ENCODE measurements around the gene PCNA.

PCNA gene

DNA sequence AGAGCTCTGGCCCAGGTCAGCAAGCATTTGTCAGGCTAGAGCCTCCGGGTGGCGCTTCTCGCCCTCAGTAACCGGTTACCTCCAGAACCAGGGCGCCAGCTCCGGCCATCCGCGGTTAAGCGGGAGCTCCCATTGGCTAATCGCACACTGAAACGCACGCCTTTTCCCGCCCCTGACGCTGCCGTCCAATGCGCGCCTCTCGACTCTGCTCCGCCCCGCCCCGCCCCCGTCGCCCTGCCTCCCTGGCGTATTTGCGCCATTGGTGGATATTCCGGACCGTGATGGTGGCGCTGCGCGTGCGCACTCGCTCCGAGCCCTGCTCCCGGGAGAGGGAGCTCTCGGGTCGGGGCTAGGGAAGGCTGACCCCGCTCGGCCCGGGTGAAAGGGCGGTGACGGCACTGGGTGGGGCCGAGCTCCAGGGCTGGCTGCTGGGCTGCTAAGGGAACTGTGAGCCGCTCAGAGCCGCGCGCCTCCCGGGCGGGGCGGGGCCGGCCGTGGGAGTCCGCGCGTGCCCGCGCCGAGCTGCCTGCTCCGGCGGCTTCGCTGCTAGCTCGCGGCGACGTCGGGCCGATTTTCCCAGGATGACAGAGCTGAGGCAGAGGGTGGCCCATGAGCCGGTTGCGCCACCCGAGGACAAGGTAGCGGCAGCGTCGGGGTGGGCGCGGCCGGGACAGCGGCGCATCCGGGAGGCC, 6.9 kb upstream of the PCNA start, which contains the start of gene CDS2:
Gene CDS2, plus strand, starts transcription at position 497 of the 692 bp plus-strand sequence. Its CDS starts 85 bp downstream, at position 582.
- H3K4me1 ChIP-seq (ENCODE audit: control insufficient read depth in 1 of 2, insufficient read depth in 2 of 2, low read length in 2 of 2) = peaks cover 3 to 4% of the 10 kb centered on the region in 2 experiments

GRCh38 chr20:5122873-5123260, 3.1 kb upstream of the PCNA start:
- Histone ChIP-seq H3K79me2 (ENCODE audit: control insufficient read depth, insufficient read depth, low read length, poor library complexity) (peaks cover 19% of the 10 kb centered on the region), H4K12ac (ENCODE audit: low read depth, low read length) (no peak overlapping the region), H2AFZ (ENCODE audit: insufficient read depth, low read length, poor library complexity) (no peak overlapping the region), H2BK5ac (ENCODE audit: low read depth, low read length, poor library complexity) (no peak overlapping the region), H4K91ac (ENCODE audit: low read depth, low read length) (no peak overlapping the region), H4K8ac (ENCODE audit: low read depth, low read length) (no peak overlapping the region), H3K18ac (ENCODE audit: low read length) (no peak overlapping the region), H3K36me3 (ENCODE audit: control insufficient read depth in 1 of 2, insufficient read depth in 2 of 2, low read length in 2 of 2) (peaks cover 2 to 3% of the 10 kb centered on the region in 2 experiments), H3K27me3 (ENCODE audit: insufficient read depth, low read length) (no peaks in the 10 kb centered on the region), H3K4me2 (ENCODE audit: low read length) (no peak overlapping the region), H2AK5ac (ENCODE audit: low read length) (no peak overlapping the region), H3K4me1 (ENCODE audit: control insufficient read depth in 1 of 2, insufficient read depth in 2 of 2, low read length in 2 of 2) (peaks cover 4 to 5% of the 10 kb centered on the region in 2 experiments), H3K9me3 (ENCODE audit: insufficient read depth, low read depth, low read length) (no peaks in the 10 kb centered on the region), H3K4me3 (ENCODE audit: low read depth, low read length) (no peak overlapping the region), H3K79me1 (ENCODE audit: low read length) (peaks cover 11% of the 10 kb centered on the region), H2BK12ac (ENCODE audit: low read length) (no peak overlapping the region), H3K23ac (ENCODE audit: low read length) (no peak overlapping the region), H3K4ac (ENCODE audit: low read depth, low read length) (no peak overlapping the region), H3K27ac (ENCODE audit: low read depth, low read length) (no peak overlapping the region), H2BK120ac (ENCODE audit: insufficient read depth, low read length, poor library complexity) (no peak overlapping the region), H3K9ac (ENCODE audit: low read length) (no peak overlapping the region), H3K14ac (ENCODE audit: low read length) (no peak overlapping the region)
- WGBS (ENCODE audit: extremely low coverage, insufficient coverage, insufficient read length) = no CpG with 5 or more reads among the region's 1 CpG
- peak; percentile 42 to 81 for DNase-seq

More for the DNA sequence above, 6.9 kb upstream of the PCNA start, which contains the start of gene CDS2:
- Histone ChIP-seq H3K4me2 (ENCODE audit: low read length) (peak within 1 kb of the TSS; percentile 66), H3K79me2 (ENCODE audit: control insufficient read depth, insufficient read depth, low read length, poor library complexity) (peaks cover 6% of the 10 kb centered on the region), H3K27me3 (ENCODE audit: insufficient read depth, low read length) (no peaks in the 10 kb centered on the region), H3K9me3 (ENCODE audit: insufficient read depth, low read depth, low read length) (no peaks in the 10 kb centered on the region), H3K23ac (ENCODE audit: low read length) (no peak within 1 kb of the TSS), H3K36me3 (ENCODE audit: control insufficient read depth in 1 of 2, insufficient read depth in 2 of 2, low read length in 2 of 2) (no peaks in the 10 kb centered on the region), H3K79me1 (ENCODE audit: low read length) (peaks cover 6% of the 10 kb centered on the region), H3K18ac (ENCODE audit: low read length) (peak within 1 kb of the TSS; percentile 97), H4K91ac (ENCODE audit: low read depth, low read length) (peak within 1 kb of the TSS; percentile 86), H3K4ac (ENCODE audit: low read depth, low read length) (peak within 1 kb of the TSS; percentile 60), H3K14ac (ENCODE audit: low read length) (peak within 1 kb of the TSS; percentile 96), H4K8ac (ENCODE audit: low read depth, low read length) (peak within 1 kb of the TSS; percentile 86), H2BK120ac (ENCODE audit: insufficient read depth, low read length, poor library complexity) (peak within 1 kb of the TSS; percentile 61), H2AFZ (ENCODE audit: insufficient read depth, low read length, poor library complexity) (peak within 1 kb of the TSS; percentile 98), H4K12ac (ENCODE audit: low read depth, low read length) (peak within 1 kb of the TSS; percentile 71), H3K27ac (ENCODE audit: low read depth, low read length) (peak within 1 kb of the TSS; percentile 78), H2BK12ac (ENCODE audit: low read length) (no peak within 1 kb of the TSS), H2BK5ac (ENCODE audit: low read depth, low read length, poor library complexity) (peak within 1 kb of the TSS; percentile 73), H3K9ac (ENCODE audit: low read length) (peak within 1 kb of the TSS; percentile 92), H2AK5ac (ENCODE audit: low read length) (peak within 1 kb of the TSS; percentile 59), H3K4me3 (ENCODE audit: low read depth, low read length) (peak within 1 kb of the TSS; percentile 96)
- DNase-seq = peak; percentile 99
- WGBS (ENCODE audit: extremely low coverage, insufficient coverage, insufficient read length) = no CpG with 5 or more reads among the region's 78 CpGs

DNA sequence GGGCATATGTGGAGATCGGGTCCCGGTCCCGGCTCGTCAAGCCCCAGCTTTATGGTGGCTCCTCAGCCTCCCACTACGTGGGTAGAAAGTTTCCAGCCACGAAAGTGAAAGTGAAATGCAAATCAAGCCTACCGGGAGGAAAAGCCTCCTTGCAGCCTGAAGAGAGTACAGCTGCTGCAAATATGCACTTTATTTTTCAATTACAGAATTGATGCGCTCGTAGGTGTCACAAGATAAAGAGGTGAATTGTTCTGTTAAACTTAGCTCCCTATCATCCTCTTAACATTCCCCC, 373 bp upstream of the PCNA start:
- peak overlapping the region; percentile 95 for H2BK5ac ChIP-seq (ENCODE audit: low read depth, low read length, poor library complexity)
- peaks cover 6% of the 10 kb centered on the region for H3K79me1 ChIP-seq (ENCODE audit: low read length)
- no peaks in the 10 kb centered on the region for H3K27me3 ChIP-seq (ENCODE audit: insufficient read depth, low read length)
- no peak for DNase-seq
- H2BK120ac ChIP-seq (ENCODE audit: insufficient read depth, low read length, poor library complexity) = peak overlapping the region; percentile 78
- peaks cover 9 to 16% of the 10 kb centered on the region in 2 experiments for H3K36me3 ChIP-seq (ENCODE audit: control insufficient read depth in 1 of 2, insufficient read depth in 2 of 2, low read length in 2 of 2)
- peak overlapping the region; percentile 71 for H4K12ac ChIP-seq (ENCODE audit: low read depth, low read length)
- no peak overlapping the region for H2BK12ac ChIP-seq (ENCODE audit: low read length)
- WGBS (ENCODE audit: extremely low coverage, insufficient coverage, insufficient read length) = no CpG with 5 or more reads among the region's 9 CpGs
- no peak overlapping the region for H2AK5ac ChIP-seq (ENCODE audit: low read length)
- peak overlapping the region; percentile 83 for H3K9ac ChIP-seq (ENCODE audit: low read length)
- H3K9me3 ChIP-seq (ENCODE audit: insufficient read depth, low read depth, low read length) = no peaks in the 10 kb centered on the region
- no peak overlapping the region for H3K23ac ChIP-seq (ENCODE audit: low read length)
- peak overlapping the region; percentile 71 for H3K14ac ChIP-seq (ENCODE audit: low read length)
- H3K4me2 ChIP-seq (ENCODE audit: low read length) = peak overlapping the region; percentile 78
- H3K79me2 ChIP-seq (ENCODE audit: control insufficient read depth, insufficient read depth, low read length, poor library complexity) = peaks cover 13% of the 10 kb centered on the region
- peak overlapping the region; percentile 70 for H3K18ac ChIP-seq (ENCODE audit: low read length)
- H3K4ac ChIP-seq (ENCODE audit: low read depth, low read length) = peak overlapping the region; percentile 65
- peak overlapping the region; percentile 87 for H3K27ac ChIP-seq (ENCODE audit: low read depth, low read length)
- peak overlapping the region; percentile 69 for H2AFZ ChIP-seq (ENCODE audit: insufficient read depth, low read length, poor library complexity)
- peaks cover 2% of the 10 kb centered on the region in 2 experiments for H3K4me1 ChIP-seq (ENCODE audit: control insufficient read depth in 1 of 2, insufficient read depth in 2 of 2, low read length in 2 of 2)
- peak overlapping the region; percentile 91 for H4K8ac ChIP-seq (ENCODE audit: low read depth, low read length)
- H4K91ac ChIP-seq (ENCODE audit: low read depth, low read length) = peak overlapping the region; percentile 54
- H3K4me3 ChIP-seq (ENCODE audit: low read depth, low read length) = peak overlapping the region; percentile 41

- Histone ChIP-seq H2AFZ (ENCODE audit: insufficient read depth, low read length, poor library complexity) (peak overlapping the region; percentile 40), H4K8ac (ENCODE audit: low read depth, low read length) (peak overlapping the region; percentile 12)
- DNase-seq = no peak
Observed at GRCh38 chr20:5119143-5119434, 669 bp downstream of the PCNA start.

More at GRCh38 chr20:5119143-5119434, 669 bp downstream of the PCNA start:
- H2AK5ac ChIP-seq (ENCODE audit: low read length) = no peak overlapping the region
- peak overlapping the region; percentile 44 for H3K9ac ChIP-seq (ENCODE audit: low read length)
- peak overlapping the region; percentile 32 for H4K91ac ChIP-seq (ENCODE audit: low read depth, low read length)
- no peaks in the 10 kb centered on the region for H3K9me3 ChIP-seq (ENCODE audit: insufficient read depth, low read depth, low read length)
- peak overlapping the region; percentile 72 for H3K4me2 ChIP-seq (ENCODE audit: low read length)
- H3K79me2 ChIP-seq (ENCODE audit: control insufficient read depth, insufficient read depth, low read length, poor library complexity) = peaks cover 13% of the 10 kb centered on the region
- no peaks in the 10 kb centered on the region for H3K27me3 ChIP-seq (ENCODE audit: insufficient read depth, low read length)
- H2BK12ac ChIP-seq (ENCODE audit: low read length) = no peak overlapping the region
- peak overlapping the region; percentile 12 for H3K18ac ChIP-seq (ENCODE audit: low read length)
- no peak overlapping the region for H4K12ac ChIP-seq (ENCODE audit: low read depth, low read length)
- no CpG with 5 or more reads among the region's 21 CpGs for WGBS (ENCODE audit: extremely low coverage, insufficient coverage, insufficient read length)
- H3K4me3 ChIP-seq (ENCODE audit: low read depth, low read length) = peak overlapping the region; percentile 89
- H3K23ac ChIP-seq (ENCODE audit: low read length) = no peak overlapping the region
- H3K14ac ChIP-seq (ENCODE audit: low read length) = peak overlapping the region; percentile 42
- H2BK5ac ChIP-seq (ENCODE audit: low read depth, low read length, poor library complexity) = peak overlapping the region; percentile 35
- peak overlapping the region; percentile 91 for H3K4ac ChIP-seq (ENCODE audit: low read depth, low read length)
- H2BK120ac ChIP-seq (ENCODE audit: insufficient read depth, low read length, poor library complexity) = no peak overlapping the region
- H3K4me1 ChIP-seq (ENCODE audit: control insufficient read depth in 1 of 2, insufficient read depth in 2 of 2, low read length in 2 of 2) = peaks cover 2% of the 10 kb centered on the region in 2 experiments
- H3K79me1 ChIP-seq (ENCODE audit: low read length) = peaks cover 6% of the 10 kb centered on the region
- peaks cover 9 to 19% of the 10 kb centered on the region in 2 experiments for H3K36me3 ChIP-seq (ENCODE audit: control insufficient read depth in 1 of 2, insufficient read depth in 2 of 2, low read length in 2 of 2)
- peak overlapping the region; percentile 7 for H3K27ac ChIP-seq (ENCODE audit: low read depth, low read length)

Measured in trophoblast cell (in vitro differentiated cells and primary cell).